Muscle layer of duodenum (tissue), 2 donors: ENCODE data around the gene SLC25A42.

Experiments
- H3K27ac ChIP-seq: one replicate; pipeline ENCODE4 v1.7.0; 2013; ENCODE audit warnings: mild to moderate bottlenecking, low read length
- H3K27me3 ChIP-seq: one replicate; pipeline ENCODE4 v1.7.0; 2013; ENCODE audit warnings: low read depth, mild to moderate bottlenecking, control low read depth, low read length
- H3K36me3 ChIP-seq, 2 donors: one replicate each; pipeline ENCODE4 v1.7.0; 2013; ENCODE audit warnings: low read length in 2 of 2, control low read depth in 1 of 2, mild to moderate bottlenecking in 1 of 2; ENCODE audit not compliant: insufficient read depth in 2 of 2, control insufficient read depth in 1 of 2
- H3K4me1 ChIP-seq, 2 donors: one replicate each; pipeline ENCODE4 v1.7.0; 2013; ENCODE audit warnings: low read length in 2 of 2, mild to moderate bottlenecking in 2 of 2, control low read depth in 1 of 2, moderate library complexity in 1 of 2; ENCODE audit not compliant: insufficient read depth in 2 of 2, control insufficient read depth in 1 of 2
- H3K4me3 ChIP-seq, 2 donors: one replicate each; pipeline ENCODE4 v1.7.0; 2013; ENCODE audit warnings: low read length in 2 of 2, low read depth in 1 of 2, mild to moderate bottlenecking in 1 of 2
- H3K9me3 ChIP-seq, 2 donors: one replicate each; pipeline ENCODE4 v1.7.0; 2013; ENCODE audit warnings: low read length in 2 of 2, control low read depth in 1 of 2, mild to moderate bottlenecking in 1 of 2; ENCODE audit not compliant: control insufficient read depth in 1 of 2
- donor health status: healthy.

SLC25A42 gene

DNA sequence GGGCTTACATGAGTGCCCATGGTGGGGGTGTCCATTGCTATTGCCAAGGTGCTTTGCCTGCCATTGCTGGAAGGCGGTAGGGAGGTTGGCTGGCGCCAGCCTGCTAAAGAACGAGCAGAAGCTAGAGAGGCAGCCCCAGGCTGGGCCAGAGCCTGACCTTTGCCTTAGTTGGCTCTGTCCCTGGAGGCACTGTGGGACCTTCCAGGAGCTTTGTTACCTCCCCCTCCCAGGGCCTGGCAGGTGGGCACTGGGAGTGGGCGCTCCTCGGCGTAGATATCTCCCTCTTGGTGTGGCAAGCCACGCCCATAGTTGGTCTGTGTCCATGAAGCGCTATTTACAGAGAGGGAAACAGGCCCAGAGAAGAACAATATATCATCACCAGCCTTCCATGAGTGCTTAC is 2.3 kb upstream of the SLC25A42 start:
- Histone ChIP-seq H3K4me3 (no peak overlapping the region), H3K9me3 (no peaks in the 10 kb centered on the region), H3K27ac (no peak overlapping the region), H3K27me3 (no peaks in the 10 kb centered on the region), H3K36me3 (peaks cover 5 to 19% of the 10 kb centered on the region in 2 donors), H3K4me1 (peaks cover 10 to 20% of the 10 kb centered on the region in 2 donors)

DNA sequence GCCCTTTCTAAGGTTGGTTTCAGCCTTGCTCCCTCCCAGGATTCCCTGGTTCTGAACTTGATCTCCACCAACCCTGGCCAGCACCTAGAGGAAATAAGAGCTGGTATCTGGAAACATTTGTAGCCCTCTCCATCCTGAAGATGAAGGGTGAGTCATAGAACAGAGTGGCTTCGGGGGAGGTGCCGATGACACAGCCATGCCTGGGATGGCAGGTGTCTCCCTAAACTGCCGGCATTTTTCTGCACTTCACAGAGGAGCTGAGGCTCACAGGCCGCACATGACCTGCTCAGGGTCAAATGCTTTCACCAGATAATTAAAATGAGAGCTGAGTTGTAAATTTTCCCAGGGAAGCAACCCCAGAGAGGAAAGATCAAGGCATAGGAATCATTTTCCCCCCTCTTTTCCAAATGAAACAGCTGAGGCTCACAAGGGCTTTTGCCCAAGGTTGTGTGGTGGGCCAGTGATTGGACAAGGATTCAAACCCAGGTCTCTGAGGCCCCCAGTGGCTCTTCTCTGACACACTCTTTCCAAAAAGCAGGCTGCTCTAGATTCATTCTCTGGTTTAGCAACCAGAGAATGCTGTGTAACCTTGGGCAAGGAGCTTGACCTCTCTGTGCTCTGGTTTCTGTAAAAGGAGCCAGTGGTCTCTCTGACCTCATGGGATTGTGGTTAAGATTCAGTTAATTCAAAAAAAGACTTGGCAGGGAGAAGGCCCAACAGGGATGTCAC is 1.2 kb upstream of the SLC25A42 start:
- Histone ChIP-seq H3K27ac (peak overlapping the region; percentile 36), H3K36me3 (peaks cover 0 to 9% of the 10 kb centered on the region in 2 donors), H3K4me1 (peaks cover 10 to 28% of the 10 kb centered on the region in 2 donors), H3K27me3 (no peaks in the 10 kb centered on the region), H3K9me3 (no peaks in the 10 kb centered on the region), H3K4me3 (peak overlapping the region; percentile 74 to 82)

DNA sequence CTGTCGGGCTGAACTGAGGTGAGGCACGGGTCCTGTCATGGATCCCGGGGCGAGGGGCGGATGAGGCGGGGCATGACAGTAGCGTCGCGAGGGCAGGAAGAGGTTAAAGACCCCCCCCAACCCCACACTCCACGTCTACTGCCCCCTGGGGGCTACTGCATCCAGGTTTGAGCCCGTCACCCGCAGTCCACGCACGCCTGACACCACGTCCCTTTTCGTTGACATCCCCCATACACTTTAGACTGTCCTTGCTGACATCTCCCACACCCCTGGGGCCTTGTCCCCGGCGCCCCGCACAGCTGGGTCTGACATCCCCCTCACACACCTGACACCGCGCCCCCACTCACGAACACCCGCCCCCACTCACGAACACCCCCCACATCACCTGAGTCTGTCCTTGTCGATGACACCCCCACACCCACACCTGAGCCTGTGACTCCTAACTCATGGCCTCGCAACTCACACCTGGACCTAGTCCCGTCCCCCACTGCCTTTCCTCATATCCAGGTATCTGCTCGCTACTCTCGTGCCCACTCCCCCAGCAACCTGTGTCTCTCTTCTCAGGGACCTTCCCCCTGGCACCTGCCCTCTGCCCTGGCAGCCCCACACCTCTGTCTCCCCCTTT is 416 bp downstream of the SLC25A42 start:
- H3K27me3 ChIP-seq: no peaks in the 10 kb centered on the region
- H3K4me3 ChIP-seq: peak overlapping the region; percentile 77 to 82
- no peaks in the 10 kb centered on the region for H3K9me3 ChIP-seq
- peak overlapping the region; percentile 49 for H3K27ac ChIP-seq
- peaks cover 10 to 28% of the 10 kb centered on the region in 2 donors for H3K4me1 ChIP-seq
- H3K36me3 ChIP-seq: no peaks in the 10 kb centered on the region

DNA sequence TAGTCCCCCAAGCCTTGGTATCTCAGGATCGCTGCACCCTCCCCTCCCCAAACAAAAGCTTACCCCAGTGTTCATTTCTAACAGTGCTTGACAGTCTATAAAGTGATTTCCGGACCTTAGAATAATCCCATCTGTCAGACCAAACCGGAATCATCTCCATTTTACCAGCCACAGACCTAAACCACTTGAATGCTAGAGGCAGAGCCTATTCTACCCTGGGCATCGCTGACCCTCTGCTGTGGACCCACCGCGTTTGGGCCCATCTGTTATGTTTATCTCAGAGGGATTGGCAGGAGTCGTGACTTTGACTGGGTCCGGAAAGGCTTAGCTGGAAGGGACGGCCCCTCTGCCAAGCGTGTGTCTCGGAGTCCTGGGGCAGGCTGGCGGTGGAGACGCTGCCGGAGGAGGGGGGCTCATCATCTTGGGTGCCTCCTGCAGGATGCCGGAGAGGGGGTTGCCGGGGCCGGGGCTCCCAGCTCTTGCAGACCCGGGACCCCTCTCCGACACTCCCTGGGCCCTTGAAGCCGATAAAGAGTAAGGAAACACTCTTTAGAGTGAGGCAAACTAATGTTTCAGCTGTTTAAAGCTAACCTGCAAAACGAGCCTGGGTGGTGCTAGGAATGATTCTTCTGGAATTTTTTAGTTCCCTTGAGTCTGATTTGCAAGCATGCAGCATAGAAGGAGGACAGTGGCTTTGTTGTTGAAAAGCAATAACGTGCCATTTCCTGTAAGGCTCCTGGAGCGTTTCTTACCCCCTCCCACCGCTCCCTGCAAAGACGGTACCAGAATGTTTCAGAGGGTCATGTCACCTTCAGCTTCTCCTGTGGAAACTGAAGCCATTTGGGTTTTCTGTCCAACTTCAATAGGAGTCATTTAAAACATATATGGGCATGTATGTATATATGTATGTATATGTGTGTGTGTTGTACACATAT is 1.3 kb downstream of the SLC25A42 start:
- Histone ChIP-seq H3K4me1 (peaks cover 10 to 28% of the 10 kb centered on the region in 2 donors), H3K4me3 (peak overlapping the region; percentile 77 to 82), H3K9me3 (no peaks in the 10 kb centered on the region), H3K27ac (peak overlapping the region; percentile 49), H3K27me3 (no peaks in the 10 kb centered on the region), H3K36me3 (no peaks in the 10 kb centered on the region)

DNA sequence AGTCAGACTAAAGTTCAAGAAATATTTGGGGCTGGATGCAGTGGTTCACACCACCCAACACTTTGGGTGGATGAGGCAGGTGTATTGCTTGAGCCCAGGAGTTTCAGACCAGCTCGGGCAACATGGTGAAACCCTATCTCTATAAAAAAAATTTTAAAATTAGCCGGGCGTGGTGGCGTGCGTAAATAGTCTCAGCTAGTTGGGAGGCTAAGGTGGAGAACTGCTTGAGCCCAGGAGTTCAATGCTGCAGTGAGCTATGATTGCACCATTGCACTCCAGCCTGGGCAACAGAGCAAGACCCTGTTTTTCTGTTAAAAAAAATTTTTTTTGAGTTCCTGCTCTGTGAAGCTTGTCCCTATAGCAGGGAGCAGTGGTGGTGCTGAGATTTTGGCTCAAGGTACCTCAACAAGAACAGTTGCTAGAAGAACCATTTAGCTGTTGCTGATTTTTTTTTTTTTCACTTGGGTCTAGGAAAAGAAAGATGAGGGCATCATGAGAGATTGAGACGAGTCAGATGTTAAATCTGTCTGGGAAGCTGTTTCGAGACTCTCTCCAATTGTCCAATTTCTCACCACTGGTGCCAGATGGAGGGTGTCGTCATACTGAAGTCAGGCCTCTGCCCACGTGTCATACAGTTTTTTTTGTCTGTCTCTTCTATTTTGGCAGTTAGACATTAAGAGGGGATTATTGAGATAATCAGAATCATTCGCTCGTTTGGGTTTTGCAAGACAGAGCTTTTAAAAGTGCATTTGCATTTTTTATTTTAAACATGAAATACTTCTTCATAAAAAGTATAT is 3.7 kb downstream of the SLC25A42 start:
- no peak overlapping the region for H3K4me3 ChIP-seq
- no peak overlapping the region for H3K27ac ChIP-seq
- peaks cover 10 to 28% of the 10 kb centered on the region in 2 donors for H3K4me1 ChIP-seq
- H3K27me3 ChIP-seq: no peaks in the 10 kb centered on the region
- no peaks in the 10 kb centered on the region for H3K9me3 ChIP-seq
- no peaks in the 10 kb centered on the region for H3K36me3 ChIP-seq

DNA sequence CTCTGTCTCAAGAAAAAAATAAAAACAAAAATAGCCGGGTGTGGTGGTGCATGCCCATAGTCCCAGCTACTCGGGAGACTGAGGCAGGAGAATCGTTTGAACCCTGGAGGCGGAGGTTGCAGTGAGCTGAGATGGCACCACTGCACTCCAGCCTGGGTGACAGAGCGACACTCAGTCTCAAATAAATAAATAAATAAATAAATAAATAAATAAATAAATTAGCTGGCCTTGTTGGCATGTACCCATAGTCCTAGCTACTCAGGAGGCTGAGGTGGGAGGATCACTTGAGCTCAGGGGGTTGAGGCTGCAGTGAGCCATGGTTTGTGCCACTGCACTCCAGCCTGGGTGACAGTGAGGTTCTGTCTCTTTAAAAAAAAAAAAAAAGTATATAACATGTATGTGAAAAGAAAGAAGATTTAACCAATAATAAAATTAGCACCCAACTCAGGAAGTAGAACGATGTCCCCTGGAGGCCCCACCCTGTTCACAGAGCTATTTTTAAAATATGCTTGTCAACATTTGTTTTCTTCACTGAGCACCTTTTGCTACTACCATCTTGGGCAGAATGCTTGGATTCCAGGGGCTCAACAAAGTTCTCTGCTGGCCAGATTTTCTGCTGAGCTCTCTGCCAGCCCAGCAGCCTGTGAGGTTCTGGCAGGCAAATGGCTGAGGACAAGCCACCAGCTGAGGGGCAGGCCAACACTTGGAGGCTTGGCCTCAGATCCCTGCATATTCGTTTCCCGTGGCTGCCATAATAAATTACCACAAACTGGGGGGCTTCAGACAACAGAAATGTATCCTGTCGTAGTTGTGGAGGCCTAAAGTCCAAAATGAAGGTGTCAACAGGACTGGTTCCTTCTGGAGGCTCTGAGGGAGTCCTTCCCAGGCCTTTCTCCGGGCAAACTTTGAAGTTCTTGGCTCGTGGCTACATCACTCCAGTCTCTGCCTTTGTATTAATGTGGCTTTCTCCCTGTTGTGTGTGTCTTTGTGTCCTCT is 5.2 kb downstream of the SLC25A42 start:
- Histone ChIP-seq H3K27me3 (no peaks in the 10 kb centered on the region), H3K4me1 (peaks cover 10 to 22% of the 10 kb centered on the region in 2 donors), H3K9me3 (no peaks in the 10 kb centered on the region), H3K27ac (no peak overlapping the region), H3K36me3 (no peaks in the 10 kb centered on the region), H3K4me3 (no peak overlapping the region)

DNA sequence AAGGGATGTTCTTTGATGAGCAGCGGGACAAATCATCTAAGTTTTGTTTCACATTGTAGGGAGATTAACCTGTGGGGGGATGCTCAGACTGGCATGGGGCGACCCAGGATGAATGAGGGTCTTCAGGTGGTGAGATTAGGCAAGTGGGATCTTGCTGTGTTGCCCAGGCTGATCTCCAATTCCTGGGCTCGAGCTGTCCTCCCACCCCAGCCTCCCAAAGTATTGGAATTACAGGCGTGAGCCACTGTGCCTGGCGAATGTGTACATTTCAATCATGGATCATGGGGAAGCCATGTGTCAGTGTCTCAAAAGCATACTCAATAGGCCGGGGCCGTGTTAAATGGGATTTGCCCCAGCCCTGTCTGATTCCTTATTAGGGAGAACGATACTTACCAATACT is 8.1 kb downstream of the SLC25A42 start:
- H3K9me3 ChIP-seq: no peaks in the 10 kb centered on the region
- no peaks in the 10 kb centered on the region for H3K27me3 ChIP-seq
- H3K36me3 ChIP-seq: peaks cover 0 to 4% of the 10 kb centered on the region in 2 donors
- H3K4me3 ChIP-seq: no peak overlapping the region
- H3K27ac ChIP-seq: no peak overlapping the region
- peaks cover 0 to 5% of the 10 kb centered on the region in 2 donors for H3K4me1 ChIP-seq

DNA sequence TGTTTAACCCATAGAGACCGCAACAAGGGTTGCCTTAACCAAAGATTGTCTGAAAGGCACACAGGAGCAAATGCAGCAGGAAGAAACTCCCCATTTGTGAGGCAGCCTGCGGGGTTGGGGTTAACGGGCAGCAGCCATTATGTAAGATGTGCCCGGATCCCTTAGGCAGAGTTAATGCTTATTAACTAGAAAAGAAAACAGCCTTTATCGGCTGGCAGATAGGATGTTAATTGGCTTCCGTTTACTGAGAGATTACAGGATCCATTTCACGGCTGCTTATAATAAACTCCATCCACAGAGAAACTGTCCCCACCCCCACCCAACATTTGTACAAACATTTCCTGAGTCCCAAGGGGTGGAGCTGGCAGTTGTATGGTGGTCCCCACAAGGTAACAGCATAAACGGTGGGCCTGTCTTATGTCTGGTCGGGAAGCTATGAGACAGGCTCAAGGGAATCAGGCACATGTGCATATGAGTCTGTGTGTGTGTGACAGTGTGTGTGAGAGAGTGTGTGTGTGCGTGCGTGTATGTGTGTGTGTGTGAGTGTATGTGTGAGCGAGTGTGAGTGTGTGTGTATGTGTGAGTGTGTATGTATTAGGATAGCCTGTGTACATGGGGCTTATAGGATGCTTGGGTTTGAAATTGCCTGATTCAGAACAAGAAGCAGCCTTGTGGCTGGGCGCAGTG is 10.5 kb downstream of the SLC25A42 start:
- peaks cover 0 to 4% of the 10 kb centered on the region in 2 donors for H3K36me3 ChIP-seq
- H3K4me1 ChIP-seq: no peaks in the 10 kb centered on the region
- no peak overlapping the region for H3K27ac ChIP-seq
- H3K9me3 ChIP-seq: no peaks in the 10 kb centered on the region
- H3K4me3 ChIP-seq: no peak overlapping the region
- H3K27me3 ChIP-seq: no peaks in the 10 kb centered on the region

DNA sequence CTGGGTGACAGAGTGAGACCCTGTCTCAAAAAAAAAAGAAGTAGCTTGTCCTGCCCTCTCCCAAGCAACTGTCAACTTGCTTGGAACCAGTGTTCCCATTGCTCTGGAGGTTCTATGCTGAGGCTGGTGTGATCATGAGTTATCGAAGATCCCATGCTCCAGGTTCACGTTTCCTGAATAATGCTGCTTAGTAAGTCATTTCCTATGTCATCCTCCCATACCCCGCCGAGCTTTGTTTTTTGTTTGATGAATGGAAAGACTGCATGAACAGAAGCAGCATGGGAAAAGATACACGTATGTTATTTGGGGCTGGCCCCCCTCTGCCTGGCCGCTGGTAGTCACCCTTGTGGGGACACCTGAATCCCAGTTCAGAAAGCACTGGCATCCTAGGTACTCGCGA is 11.3 kb downstream of the SLC25A42 start:
- no peak overlapping the region for H3K4me3 ChIP-seq
- H3K4me1 ChIP-seq: no peaks in the 10 kb centered on the region
- H3K36me3 ChIP-seq: peaks cover 0 to 4% of the 10 kb centered on the region in 2 donors
- H3K27me3 ChIP-seq: no peaks in the 10 kb centered on the region
- no peaks in the 10 kb centered on the region for H3K9me3 ChIP-seq
- no peak overlapping the region for H3K27ac ChIP-seq
